ENCODE measurements around the gene ABLIM3. TPM values are rescaled to one million over a fixed set of nuclear protein-coding genes. Genes with fewer than 3 reads are reported as not detected.

The ABLIM3 gene
- total and polyA plus RNA-seq, 2 donors (not counting 3 experiments of a cell fraction or from before 2014, with no cell fraction given) = 16.7 to 42.1 TPM

- H2AFZ ChIP-seq (ENCODE audit: low read depth, low read length) = no peak overlapping the region
- CTCF ChIA-PET = interaction anchor here (1.0 to 2.0 kb wide), 3 partner anchors 9 to 110 kb away, joined by 3 to 11 read pairs (median 5); partner anchors contain the start of gene ABLIM3
- H3K27me3 ChIP-seq (ENCODE audit: control insufficient read depth in 2 of 2, insufficient read depth in 2 of 2, low read length in 2 of 2) = no peaks in the 10 kb centered on the region
- no peak overlapping the region for H3K4me3 ChIP-seq (replicated peaks in 1 of 3; ENCODE audit: insufficient read depth in 1 of 3, low read depth in 1 of 3, low read length in 3 of 3)
- peaks cover 0 to 2% of the 10 kb centered on the region in 2 experiments for H3K36me3 ChIP-seq (ENCODE audit: control insufficient read depth in 2 of 2, extremely low read depth in 1 of 2, insufficient read depth in 2 of 2, low read length in 2 of 2)
- no peak for DNase-seq (ENCODE audit: low read depth, low spot score)
- H4K20me1 ChIP-seq (replicated peaks; ENCODE audit: control insufficient read depth, extremely low read depth, insufficient read depth, low read length) = no peaks in the 10 kb centered on the region
- no peaks in the 10 kb centered on the region for H3K9me1 ChIP-seq (replicated peaks; ENCODE audit: control insufficient read depth, extremely low read depth, insufficient read depth, low read length)
- H3K9me3 ChIP-seq (replicated peaks; ENCODE audit: control insufficient read depth, insufficient read depth, low read length) = no peaks in the 10 kb centered on the region
- TF ChIP-seq CTCF (IDR thresholded peaks at IDR 0.05; ENCODE audit: extremely low read depth in 1 of 2, insufficient read depth in 1 of 2, low read depth in 1 of 2, low read length in 2 of 2) = no peak
- no peak for TF ChIP-seq FOS (IDR thresholded peaks at IDR 0.05; ENCODE audit: borderline replicate concordance, insufficient read depth, low read length)
- no peak for TF ChIP-seq EZH2 (IDR thresholded peaks at IDR 0.05; ENCODE audit: borderline replicate concordance, low read depth, low read length, severe bottlenecking)
- TF ChIP-seq MAX (IDR thresholded peaks at IDR 0.05; ENCODE audit: insufficient read depth, insufficient read length) = no peak
- no peak for TF ChIP-seq GATA2 (IDR thresholded peaks at IDR 0.05; ENCODE audit: insufficient read depth, insufficient read length, low read depth, low read length)
- no peak for TF ChIP-seq MYC (IDR thresholded peaks at IDR 0.05; ENCODE audit: low read depth, low read length)
- no peak for TF ChIP-seq POLR2AphosphoS5 (IDR thresholded peaks at IDR 0.05; ENCODE audit: insufficient read depth, low read depth, low read length)
- TF ChIP-seq JUN (IDR thresholded peaks at IDR 0.05; ENCODE audit: borderline replicate concordance, insufficient read depth, insufficient read length, low read depth) = no peak
- no peak for TF ChIP-seq POLR2A (IDR thresholded peaks at IDR 0.05; ENCODE audit: low read depth, low read length)
- no peaks in the 10 kb centered on the region for H3K79me2 ChIP-seq (ENCODE audit: control insufficient read depth, insufficient read depth, low read length)
- POLR2A ChIA-PET = no interaction called here
- no TSS peak for BruUV-seq (replicated peaks)
- no peak overlapping the region for H3K27ac ChIP-seq (ENCODE audit: insufficient read depth, low read depth, low read length)
- H3K9ac ChIP-seq (replicated peaks; ENCODE audit: extremely low read depth, insufficient read depth, low read length) = no peak overlapping the region
- H3K4me1 ChIP-seq (ENCODE audit: control insufficient read depth, extremely low read depth, insufficient read depth, low read length) = peaks cover 9% of the 10 kb centered on the region
- H3K4me2 ChIP-seq (ENCODE audit: insufficient read depth, low read length) = no peak overlapping the region
- intact Hi-C loops (cut with micrococcal nuclease) = no loop called here
- no peak for FAIRE-seq
- dilution Hi-C loops (cut with MboI; ENCODE audit: extremely low pct_ligation_motif_present, low sequenced_read_pairs) = no loop called here
Observed at GRCh38 chr5:149240354-149240998, 99.2 kb downstream of the ABLIM3 start.
